Neuron (in vitro differentiated cells): ENCODE data around the gene PARD3B.

Source experiments
- H2AFZ ChIP-seq: one replicate; pipeline ENCODE4 v1.6.1; 2013; ENCODE audit warnings: low read depth, mild to moderate bottlenecking, inconsistent platforms, low read length, moderate library complexity
- H3K27me3 ChIP-seq: one replicate; pipeline ENCODE4 v1.6.1; 2013; ENCODE audit warnings: low read length; ENCODE audit not compliant: insufficient read depth
- H3K36me3 ChIP-seq: one replicate; pipeline ENCODE4 v1.6.1; 2013; ENCODE audit warnings: low read length; ENCODE audit not compliant: insufficient read depth
- H3K4me1 ChIP-seq: one replicate; pipeline ENCODE4 v1.6.1; 2013; ENCODE audit warnings: low read length; ENCODE audit not compliant: insufficient read depth
- H3K4me3 ChIP-seq: 2 replicates; pipeline ENCODE4 v1.5.1; 2013; ENCODE audit warnings: mild to moderate bottlenecking, low read length, moderate library complexity
- H3K9me3 ChIP-seq: one replicate; pipeline ENCODE4 v1.6.1; 2013; ENCODE audit warnings: low read length

Gene PARD3B

GRCh38 chr2:204842068-204842467, 296.8 kb downstream of the PARD3B start:
- H3K9me3 ChIP-seq = no peaks in the 10 kb centered on the region
- H3K27me3 ChIP-seq = no peaks in the 10 kb centered on the region
- no peak overlapping the region for H3K4me3 ChIP-seq

DNA sequence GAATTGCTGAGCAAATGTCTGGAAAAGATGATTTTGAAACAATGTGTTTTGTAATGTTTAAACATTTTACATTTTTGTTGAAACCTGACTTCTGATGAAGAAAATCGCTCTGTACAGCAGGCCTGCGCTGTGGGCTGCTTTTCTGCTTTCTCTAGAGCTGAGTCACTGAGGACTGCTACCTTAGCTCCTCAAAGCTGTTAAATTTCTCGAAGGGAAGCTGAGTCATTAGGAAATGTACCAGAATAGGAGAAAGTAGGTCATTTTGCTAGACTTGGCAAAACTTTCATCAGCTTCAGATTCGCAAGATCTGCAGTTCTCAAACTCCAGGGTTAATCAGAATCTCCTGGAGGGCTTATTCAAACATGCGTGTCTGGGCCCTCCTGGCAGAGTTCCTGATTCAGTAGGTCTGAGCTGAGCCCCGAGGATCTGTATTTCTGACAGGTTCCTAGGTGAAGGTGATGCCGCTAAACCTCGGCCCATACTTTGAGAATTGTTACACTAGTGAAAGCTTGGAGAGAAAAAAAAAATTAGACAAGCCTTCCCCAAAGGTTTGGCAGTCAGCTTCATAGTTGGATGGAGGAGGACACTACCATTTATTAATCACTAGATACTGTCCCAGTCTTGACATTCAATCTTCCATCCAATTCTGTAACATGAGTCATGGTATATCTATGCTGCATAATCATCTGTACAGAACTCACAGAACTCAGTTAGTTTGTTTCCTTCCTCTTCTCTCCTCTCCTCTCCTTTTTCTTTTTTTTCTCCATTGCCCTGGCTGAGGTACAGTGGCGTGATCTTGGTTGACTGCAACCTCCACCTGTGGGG, 297.6 kb downstream of the PARD3B start:
- no peaks in the 10 kb centered on the region for H3K9me3 ChIP-seq
- H3K4me3 ChIP-seq = no peak overlapping the region
- no peak overlapping the region for H2AFZ ChIP-seq
- H3K36me3 ChIP-seq = no peaks in the 10 kb centered on the region
- no peaks in the 10 kb centered on the region for H3K27me3 ChIP-seq
- no peaks in the 10 kb centered on the region for H3K4me1 ChIP-seq

More at GRCh38 chr2:204842068-204842467, 296.8 kb downstream of the PARD3B start:
- Histone ChIP-seq H3K4me1 (no peaks in the 10 kb centered on the region), H3K36me3 (no peaks in the 10 kb centered on the region), H2AFZ (no peak overlapping the region)

- Histone ChIP-seq H3K4me3 (no peak overlapping the region), H2AFZ (no peak overlapping the region), H3K9me3 (no peaks in the 10 kb centered on the region), H3K4me1 (no peaks in the 10 kb centered on the region), H3K36me3 (no peaks in the 10 kb centered on the region), H3K27me3 (no peaks in the 10 kb centered on the region)
These were observed 301.2 kb downstream of the PARD3B start for GRCh38 chr2:204846471-204846870.

DNA sequence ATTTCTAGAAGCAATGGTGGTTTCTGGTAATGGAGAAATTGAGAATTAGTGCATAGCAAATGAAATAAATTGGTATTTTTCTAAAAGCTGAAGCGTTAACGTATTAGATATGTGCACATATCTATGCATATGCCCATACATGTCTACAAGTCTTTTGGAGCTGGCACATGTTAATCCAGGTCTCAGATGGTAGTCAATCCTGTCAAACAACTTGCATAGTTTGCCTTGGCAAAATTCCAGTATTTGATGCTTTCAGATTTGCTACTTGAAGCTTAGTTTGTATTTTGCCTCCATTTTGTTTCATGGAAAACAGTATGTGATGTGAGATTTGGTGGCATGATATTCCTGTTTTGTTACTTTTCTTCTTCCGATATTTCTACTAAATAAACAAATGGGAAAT, 304.6 kb downstream of the PARD3B start:
- Histone ChIP-seq H2AFZ (no peak overlapping the region), H3K4me3 (no peak overlapping the region), H3K36me3 (no peaks in the 10 kb centered on the region), H3K27me3 (no peaks in the 10 kb centered on the region), H3K9me3 (no peaks in the 10 kb centered on the region), H3K4me1 (no peaks in the 10 kb centered on the region)

GRCh38 chr2:204850581-204850980, 305.3 kb downstream of the PARD3B start:
- Histone ChIP-seq H3K27me3 (no peaks in the 10 kb centered on the region), H3K9me3 (no peaks in the 10 kb centered on the region), H2AFZ (no peak overlapping the region), H3K36me3 (no peaks in the 10 kb centered on the region), H3K4me3 (no peak overlapping the region), H3K4me1 (no peaks in the 10 kb centered on the region)

DNA sequence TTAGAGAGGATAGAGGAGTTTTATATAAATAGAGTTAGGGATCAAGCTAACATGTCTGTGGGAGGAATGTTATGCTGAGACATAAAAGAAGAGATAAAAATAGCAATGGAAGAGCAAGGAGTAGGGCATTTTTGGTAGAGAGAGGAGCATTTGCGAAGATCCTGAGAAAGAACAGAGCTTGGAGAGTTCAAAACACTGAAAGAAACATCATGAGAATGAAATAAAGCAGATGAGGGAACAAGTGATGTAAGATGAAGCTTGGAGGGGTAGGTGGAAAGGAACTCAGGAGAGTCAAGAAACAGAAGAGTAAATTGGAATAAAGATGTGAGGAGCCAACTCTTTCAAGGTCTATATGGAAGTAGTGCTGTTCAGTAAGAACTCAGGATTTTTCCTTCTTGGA, 308.6 kb downstream of the PARD3B start:
- Histone ChIP-seq H3K36me3 (no peaks in the 10 kb centered on the region), H3K4me3 (no peak overlapping the region), H3K4me1 (no peaks in the 10 kb centered on the region), H3K27me3 (no peaks in the 10 kb centered on the region), H2AFZ (no peak overlapping the region), H3K9me3 (no peaks in the 10 kb centered on the region)

- H3K4me3 ChIP-seq = no peak overlapping the region
- H3K9me3 ChIP-seq = no peaks in the 10 kb centered on the region
- H2AFZ ChIP-seq = no peak overlapping the region
- no peaks in the 10 kb centered on the region for H3K4me1 ChIP-seq
- H3K27me3 ChIP-seq = no peaks in the 10 kb centered on the region
- no peaks in the 10 kb centered on the region for H3K36me3 ChIP-seq
These were observed 315.0 kb downstream of the PARD3B start for GRCh38 chr2:204860274-204860673.

- H3K4me1 ChIP-seq = no peaks in the 10 kb centered on the region
- no peaks in the 10 kb centered on the region for H3K36me3 ChIP-seq
- H3K4me3 ChIP-seq = no peak overlapping the region
- H3K27me3 ChIP-seq = no peaks in the 10 kb centered on the region
- no peaks in the 10 kb centered on the region for H3K9me3 ChIP-seq
- no peak overlapping the region for H2AFZ ChIP-seq
These were observed 317.5 kb downstream of the PARD3B start for GRCh38 chr2:204862809-204863208.

GRCh38 chr2:204863336-204863735, 318.1 kb downstream of the PARD3B start:
- H3K36me3 ChIP-seq = no peaks in the 10 kb centered on the region
- H2AFZ ChIP-seq = no peak overlapping the region
- H3K27me3 ChIP-seq = no peaks in the 10 kb centered on the region
- H3K4me1 ChIP-seq = no peaks in the 10 kb centered on the region
- H3K4me3 ChIP-seq = no peak overlapping the region
- no peaks in the 10 kb centered on the region for H3K9me3 ChIP-seq

- H3K9me3 ChIP-seq = no peaks in the 10 kb centered on the region
- H3K36me3 ChIP-seq = no peaks in the 10 kb centered on the region
- no peaks in the 10 kb centered on the region for H3K4me1 ChIP-seq
- H3K27me3 ChIP-seq = no peaks in the 10 kb centered on the region
- no peak overlapping the region for H2AFZ ChIP-seq
- no peak overlapping the region for H3K4me3 ChIP-seq
These were observed 324.0 kb downstream of the PARD3B start for GRCh38 chr2:204869132-204869823.

DNA sequence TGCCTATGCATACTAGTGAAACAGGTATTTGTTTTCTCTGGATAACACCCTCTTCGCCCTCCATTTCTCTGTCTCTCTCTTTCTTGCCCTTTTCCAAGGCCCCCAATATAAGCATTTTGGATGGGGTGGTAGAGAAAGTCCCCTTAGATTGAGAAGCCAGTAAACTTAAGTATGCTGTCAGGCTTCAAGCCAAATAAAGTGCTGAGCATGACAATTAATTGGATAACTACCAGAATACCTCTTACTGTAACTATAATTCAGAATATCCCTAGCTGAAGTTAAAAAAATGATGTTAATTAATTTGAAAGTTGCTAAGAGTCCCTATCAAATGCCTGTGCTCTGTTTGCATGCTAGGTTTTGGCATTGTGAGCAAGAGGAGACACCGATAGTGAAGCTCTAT, 324.8 kb downstream of the PARD3B start:
- H3K36me3 ChIP-seq = no peaks in the 10 kb centered on the region
- H3K9me3 ChIP-seq = no peaks in the 10 kb centered on the region
- H3K27me3 ChIP-seq = no peaks in the 10 kb centered on the region
- no peaks in the 10 kb centered on the region for H3K4me1 ChIP-seq
- no peak overlapping the region for H3K4me3 ChIP-seq
- no peak overlapping the region for H2AFZ ChIP-seq

DNA sequence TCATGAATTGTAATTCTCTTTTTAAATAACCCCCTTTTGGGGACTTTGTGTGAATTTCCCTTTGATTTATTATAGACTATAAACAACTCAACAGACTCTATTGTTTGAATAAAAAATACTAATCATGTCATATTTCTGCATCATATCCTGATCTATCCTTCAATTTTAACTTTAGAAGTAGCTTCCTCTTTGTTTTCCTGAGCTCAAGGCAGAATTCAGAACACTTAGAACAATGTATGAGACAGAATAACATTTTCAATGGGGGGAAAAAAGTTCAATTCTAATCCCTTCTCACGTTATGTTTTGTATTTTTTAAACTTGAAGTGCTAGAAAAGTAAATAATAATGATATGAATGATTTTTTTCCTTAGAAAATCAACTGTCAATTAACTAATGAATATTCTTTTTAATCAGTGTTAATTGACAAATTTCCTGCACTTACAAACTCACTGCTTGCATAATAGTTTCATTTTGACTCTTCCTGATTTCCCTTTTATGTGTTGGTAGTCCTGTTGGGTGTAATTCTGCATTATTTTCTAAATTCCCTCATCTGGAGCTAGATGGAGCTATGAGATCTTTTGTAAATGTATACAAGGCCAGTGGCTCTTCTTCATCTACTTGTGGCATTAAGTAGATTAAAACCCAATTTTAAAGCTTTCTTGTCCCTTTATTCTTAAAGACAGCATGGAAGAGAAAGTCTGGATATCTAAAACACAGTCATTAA, 326.1 kb downstream of the PARD3B start:
- Histone ChIP-seq H3K4me1 (no peaks in the 10 kb centered on the region), H3K4me3 (no peak overlapping the region), H2AFZ (no peak overlapping the region), H3K9me3 (no peaks in the 10 kb centered on the region), H3K36me3 (no peaks in the 10 kb centered on the region), H3K27me3 (no peaks in the 10 kb centered on the region)

GRCh38 chr2:204876311-204876710, 331.0 kb downstream of the PARD3B start:
- Histone ChIP-seq H2AFZ (no peak overlapping the region), H3K36me3 (no peaks in the 10 kb centered on the region), H3K4me1 (peaks cover 2% of the 10 kb centered on the region), H3K27me3 (no peaks in the 10 kb centered on the region), H3K4me3 (no peak overlapping the region), H3K9me3 (no peaks in the 10 kb centered on the region)
